WI38 (cell line): ENCODE data around the gene NEDD1.

Experiments used
- H3K4me3 ChIP-seq: 2 replicates; pipeline ENCODE4 v1.5.1; 2011; ENCODE audit warnings: low read depth, mild to moderate bottlenecking, control low read depth, low read length
- CTCF ChIP-seq: IDR thresholded peaks from 2 replicates; pipeline ENCODE4 v1.5.1; 2012; ENCODE audit warnings: low read depth, mild to moderate bottlenecking, control low read depth, low read length

The NEDD1 gene

GRCh38 chr12:96906849-96907670, at the start of gene NEDD1:
Gene NEDD1, plus strand, starts transcription at chr12:96907257. Its CDS starts 2,503 bp downstream, at chr12:96909760.
- no peak for TF ChIP-seq CTCF
- H3K4me3 ChIP-seq, result peak within 1 kb of the TSS; percentile 85

- no peak for TF ChIP-seq CTCF
- H3K4me3 ChIP-seq, result no peak overlapping the region
Measured at GRCh38 chr12:96858162-96858561, 48.9 kb upstream of the NEDD1 start.

- no peak for TF ChIP-seq CTCF
- H3K4me3 ChIP-seq, result no peak overlapping the region
Measured at GRCh38 chr12:96861656-96862055, 45.4 kb upstream of the NEDD1 start.

GRCh38 chr12:96862326-96862725, 44.7 kb upstream of the NEDD1 start:
- no peak for TF ChIP-seq CTCF
- H3K4me3 ChIP-seq, result no peak overlapping the region

- no peak for TF ChIP-seq CTCF
- H3K4me3 ChIP-seq, result no peak overlapping the region
Measured at GRCh38 chr12:96864335-96864734, 42.7 kb upstream of the NEDD1 start.

- H3K4me3 ChIP-seq, result no peak overlapping the region
- no peak for TF ChIP-seq CTCF
Measured at GRCh38 chr12:96866801-96867590, 40.1 kb upstream of the NEDD1 start.

- no peak for TF ChIP-seq CTCF
- no peak overlapping the region for H3K4me3 ChIP-seq
Measured at GRCh38 chr12:96870946-96871345, 36.1 kb upstream of the NEDD1 start.
